B cell (primary cell): Measurements from ENCODE around the gene C1QTNF12. TPM values are rescaled to one million over a fixed set of nuclear protein-coding genes. Genes with fewer than 3 reads are reported as not detected.
A peak's percentile ranks its signal among the peaks of the same experiment; 100 is the strongest.

ENCODE experiments used
- ATAC-seq: fragments of 200-7000 bp; cut with Tn5 transposase; one replicate; pipeline ENCODE4 v1.10.0; 2021; ENCODE audit warnings: low read depth, mild to moderate bottlenecking, moderate number of reproducible peaks, moderate library complexity
- CTCF ChIA-PET: fragments of 350-600 bp; sonication (Branson Sonifier 250); formaldehyde crosslinking; loops from one replicate; lab custom pipeline; 2021; ENCODE audit warnings: antibody characterized with exemption, inconsistent platforms; lab: Charles Lee
- POLR2A ChIA-PET: fragments of 350-600 bp; sonication (Branson Sonifier 250); formaldehyde crosslinking; loops from one replicate; lab custom pipeline; 2021; ENCODE audit warnings: antibody characterized with exemption; lab: Charles Lee
- DNase-seq: peaks from one replicate; pipeline ENCODE4 v3.0.0; 2013
- H2AFZ ChIP-seq: 2 replicates; pipeline ENCODE4 v1.6.1; 2012; ENCODE audit warnings: mild to moderate bottlenecking, low read depth, low read length; ENCODE audit not compliant: insufficient read depth, poor library complexity, severe bottlenecking
- H3K27ac ChIP-seq, 2 donors: 1 replicate in 1 of 2; 2 replicates in 1 of 2; pipeline ENCODE4 v1.5.1; 2012 to 2013; ENCODE audit warnings: low read length in 2 of 2, mild to moderate bottlenecking in 2 of 2, moderate library complexity in 1 of 2
- H3K27me3 ChIP-seq, 4 experiments: fragments of 200-600 bp in 1 of 4; sonication (generic) in 1 of 4; replicated peaks in 1 of 4; 1 replicate in 2 of 4; 2 replicates in 2 of 4; pipeline versions ENCODE4 v1.6.1 to v1.7.0; 2013 to 2016; ENCODE audit warnings: low read length in 3 of 4, mild to moderate bottlenecking in 2 of 4, mixed read lengths in 1 of 4, moderate library complexity in 1 of 4; ENCODE audit not compliant: insufficient read depth in 4 of 4, control insufficient read depth in 3 of 4; ENCODE audit errors: control extremely low read depth in 1 of 4
- H3K36me3 ChIP-seq, 2 experiments: replicated peaks in 1 of 2; 1 replicate in 1 of 2; 2 replicates in 1 of 2; pipeline versions ENCODE4 v1.6.1 to v1.7.1; 2013; ENCODE audit warnings: low read length in 1 of 2; ENCODE audit not compliant: insufficient read depth in 2 of 2, control insufficient read depth in 1 of 2; ENCODE audit errors: control extremely low read depth in 1 of 2, extremely low read depth in 1 of 2
- H3K4me1 ChIP-seq, 2 donors: fragments of 200-600 bp in 1 of 2; sonication (generic) in 1 of 2; 1 replicate in 1 of 2; 2 replicates in 1 of 2; pipeline versions ENCODE4 v1.5.1 to v1.6.1; 2013 to 2017; ENCODE audit warnings: low read length in 2 of 2; ENCODE audit not compliant: control insufficient read depth in 2 of 2, insufficient read depth in 2 of 2
- H3K4me2 ChIP-seq: replicated peaks from 2 replicates; pipeline ENCODE3; 2012; ENCODE audit warnings: mild to moderate bottlenecking, low read depth, low read length; ENCODE audit not compliant: poor library complexity, severe bottlenecking
- H3K4me3 ChIP-seq, 5 experiments: fragments of 200-600 bp in 1 of 5; sonication (generic) in 1 of 5; 1 replicate in 3 of 5; 2 replicates in 2 of 5; pipeline versions ENCODE4 v1.5.1 to v1.7.0; 2011 to 2016; ENCODE audit warnings: low read length in 4 of 5, mild to moderate bottlenecking in 4 of 5, low read depth in 2 of 5, control low read depth in 1 of 5, moderate library complexity in 1 of 5; ENCODE audit not compliant: insufficient read depth in 1 of 5; ENCODE audit errors: control extremely low read depth in 1 of 5, extremely low read depth in 1 of 5
- H3K79me2 ChIP-seq: fragments of 200-600 bp; sonication (generic); one replicate; pipeline ENCODE4 v1.6.0; 2016; ENCODE audit warnings: low read length; ENCODE audit not compliant: control insufficient read depth, insufficient read depth
- H3K9ac ChIP-seq: fragments of 200-600 bp; sonication (generic); 2 replicates; pipeline ENCODE4 v1.6.1; 2017; ENCODE audit warnings: mild to moderate bottlenecking, low read length, moderate library complexity
- H3K9me3 ChIP-seq, 3 donors: one replicate each; pipeline versions ENCODE4 v1.6.1 to v1.7.1; 2013; ENCODE audit warnings: low read length in 2 of 3; ENCODE audit not compliant: control insufficient read depth in 2 of 3, insufficient read depth in 1 of 3; ENCODE audit errors: control extremely low read depth in 1 of 3
- H4K20me1 ChIP-seq: 2 replicates; pipeline ENCODE4 v1.6.0; 2012; ENCODE audit warnings: mild to moderate bottlenecking, low read length; ENCODE audit not compliant: insufficient read depth, control insufficient read depth, poor library complexity, severe bottlenecking
- H3K27ac Mint-ChIP-seq: one replicate; pipeline ENCODE4 v1.8.0; 2021; ENCODE audit warnings: mixed read lengths
- H3K27me3 Mint-ChIP-seq: one replicate; pipeline ENCODE4 v1.8.0; 2021; ENCODE audit warnings: mixed read lengths
- H3K4me1 Mint-ChIP-seq: one replicate; pipeline ENCODE4 v1.8.0; 2021; ENCODE audit warnings: mixed read lengths
- H3K4me3 Mint-ChIP-seq: one replicate; pipeline ENCODE4 v1.8.0; 2021; ENCODE audit warnings: mixed read lengths
- H3K9me3 Mint-ChIP-seq: one replicate; pipeline ENCODE4 v1.8.0; 2022; ENCODE audit warnings: mixed read lengths; ENCODE audit not compliant: insufficient read depth
- CTCF ChIP-seq: fragments of 200-600 bp; IDR thresholded peaks from one replicate; pipeline ENCODE4 v1.8.0; 2022; ENCODE audit warnings: antibody characterized with exemption, mild to moderate bottlenecking
- WGBS: methylation state at CpG from one replicate; pipeline ENCODE4 v1.1.5; 2013; ENCODE audit warnings: missing lambda C conversion rate; ENCODE audit not compliant: insufficient coverage; 5-methylcytosine and 5-hydroxymethylcytosine counted together
- intact Hi-C: fragments of 100-400 bp; cut with micrococcal nuclease; formaldehyde crosslinking; loops from one replicate; pipeline ENCODE4 v1.10.0; 2022
- polyA plus RNA-seq: library from polyadenylated mRNA; depleted of rRNA; stranded (reverse); fragments of >200 nt; gene quantifications from 2 replicates; pipeline ENCODE4 v1.2.3, GENCODE V29; 2012
- total RNA-seq, 2 donors: library from RNA; stranded (reverse); fragments of 120-200 nt in 1 of 2; gene quantifications; 1 replicate in 1 of 2; 2 replicates in 1 of 2; pipeline versions ENCODE4 v1.2.3 to v1.2.4, GENCODE V29; 2013 to 2022

The C1QTNF12 gene
- total and polyA plus RNA-seq, 2 donors (not counting 1 experiment from before 2014, with no cell fraction given): 1.2 to 3.2 TPM

- 96% methylated on average over 24 of the region's 31 CpGs for WGBS
- Histone ChIP-seq H3K4me2 (no peak overlapping the region), H3K4me1 (peaks cover 70 to 80% of the 10 kb centered on the region in 2 donors), H3K79me2 (no peaks in the 10 kb centered on the region), H3K27me3 (peaks cover 0 to 47% (median 15%) of the 10 kb centered on the region in 4 experiments), H3K36me3 (no peaks in the 10 kb centered on the region), H4K20me1 (peaks cover 8% of the 10 kb centered on the region), H3K4me3 (no peak overlapping the region), H3K9ac (no peak overlapping the region), H2AFZ (no peak overlapping the region), H3K9me3 (peaks cover 0 to 22% (median 0%) of the 10 kb centered on the region in 3 donors), H3K27ac (no peak overlapping the region)
- intact Hi-C loops: no loop called here
- ChIA-PET POLR2A (interaction anchor here (0.5 kb wide), 1 partner anchor 37 kb away, joined by 3 read pairs; no protein-coding TSS in a partner anchor), CTCF (interaction anchor here (1.7 kb wide), 1 partner anchor 40 kb away, joined by 6 read pairs; no protein-coding TSS in a partner anchor)
- Mint-ChIP-seq H3K4me1 (peaks cover 43% of the 10 kb centered on the region), H3K9me3 (no peaks in the 10 kb centered on the region), H3K27me3 (peaks cover 9% of the 10 kb centered on the region), H3K4me3 (peak overlapping the region; percentile 23), H3K27ac (no peak overlapping the region)
- ATAC-seq (no peak), DNase-seq (peak; percentile 17)
- TF ChIP-seq CTCF: no peak
These were observed 35.6 kb downstream of the C1QTNF12 start for GRCh38 chr1:1210726-1211540.
